HPDE6-E6E7 (cell line): ENCODE data around the gene DOCK3.

Source experiments
- DNase-seq: peaks from one replicate; pipeline ENCODE4 v3.0.0; 2011; ENCODE audit warnings: missing footprints; ENCODE audit errors: extremely low spot score

The DOCK3 gene

GRCh38 chr3:51328206-51328605, 653.5 kb downstream of the DOCK3 start:
- no peak for DNase-seq

DNA sequence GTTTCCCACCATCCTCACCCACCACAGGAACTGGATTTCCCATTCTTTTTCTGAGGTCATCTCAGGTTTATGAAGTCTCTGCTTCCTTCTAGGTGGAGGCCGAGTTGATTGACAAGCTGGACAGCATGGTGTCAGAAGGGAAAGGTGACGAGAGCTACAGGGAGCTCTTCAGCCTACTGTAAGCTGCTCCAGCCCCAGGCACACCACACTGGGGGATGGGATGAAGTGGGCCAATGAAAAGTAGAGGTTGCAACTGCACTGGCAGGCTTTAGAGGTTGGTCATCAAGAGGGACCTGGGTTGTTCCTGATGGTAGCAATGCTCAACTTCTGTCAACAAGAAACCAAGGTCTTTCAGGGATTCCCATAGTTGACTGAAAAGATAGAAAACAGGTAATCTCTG, 655.3 kb downstream of the DOCK3 start:
- DNase-seq: no peak

DNA sequence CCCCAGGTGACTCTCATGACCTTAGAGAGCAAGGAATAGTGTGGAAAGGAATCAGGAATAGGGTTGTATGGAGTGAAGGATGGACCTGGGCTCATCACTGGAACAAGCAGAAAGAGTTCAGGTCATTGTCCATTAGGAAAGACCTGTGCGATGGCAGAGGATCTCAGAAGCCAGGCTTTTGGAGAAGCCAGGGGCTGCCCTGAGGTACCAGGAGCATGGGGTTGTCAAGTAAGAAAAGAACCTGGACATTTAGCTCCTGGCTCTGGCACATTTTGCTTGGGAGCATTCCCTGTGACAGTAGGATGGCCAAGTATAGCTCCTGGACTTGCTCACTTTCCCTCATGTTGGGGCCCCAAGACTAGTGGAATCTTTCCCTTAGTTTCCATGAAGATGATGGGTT, 657.4 kb downstream of the DOCK3 start:
- no peak for DNase-seq

GRCh38 chr3:51333021-51333420, 658.3 kb downstream of the DOCK3 start:
- no peak for DNase-seq

DNA sequence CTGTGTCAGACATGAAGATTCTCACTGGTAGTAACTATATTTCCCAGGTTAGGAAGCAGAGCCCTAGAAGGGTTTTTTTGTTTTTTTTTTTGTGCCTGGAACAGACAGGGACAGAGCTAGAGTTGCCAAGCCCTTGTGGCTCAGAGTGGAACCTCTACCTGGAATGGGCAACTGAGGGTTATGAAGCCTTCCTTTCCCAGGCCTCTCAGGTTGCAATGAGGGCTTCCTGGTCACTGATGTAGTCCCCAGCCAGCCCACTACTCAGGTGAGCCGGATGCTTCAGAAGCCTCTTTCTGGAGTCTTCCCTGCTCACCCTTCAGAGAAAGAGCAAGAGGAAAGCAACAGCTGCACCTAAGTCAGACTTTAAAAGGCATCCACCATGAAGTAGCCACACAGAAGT, 661.5 kb downstream of the DOCK3 start:
- no peak for DNase-seq

- no peak for DNase-seq
Observed at GRCh38 chr3:51337666-51338065, 662.9 kb downstream of the DOCK3 start.

DNA sequence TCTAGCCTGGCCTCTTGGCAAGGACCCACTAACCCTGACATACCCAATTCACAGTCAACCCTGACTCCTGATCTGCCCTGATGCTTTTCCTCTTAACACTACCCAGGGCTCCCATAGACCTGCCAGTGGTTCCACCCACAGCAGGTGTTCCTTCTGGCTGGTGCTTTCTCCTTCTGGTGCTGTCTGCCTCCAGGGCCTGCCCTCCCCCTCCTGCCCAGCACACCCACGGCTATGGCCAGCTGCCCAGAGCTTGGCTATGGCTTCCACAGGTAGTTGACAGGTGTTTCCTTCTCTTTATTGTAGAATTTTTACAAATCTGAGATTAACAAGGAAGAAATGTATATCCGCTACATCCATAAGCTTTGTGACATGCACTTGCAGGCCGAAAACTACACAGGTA, 663.9 kb downstream of the DOCK3 start:
- DNase-seq: no peak

DNA sequence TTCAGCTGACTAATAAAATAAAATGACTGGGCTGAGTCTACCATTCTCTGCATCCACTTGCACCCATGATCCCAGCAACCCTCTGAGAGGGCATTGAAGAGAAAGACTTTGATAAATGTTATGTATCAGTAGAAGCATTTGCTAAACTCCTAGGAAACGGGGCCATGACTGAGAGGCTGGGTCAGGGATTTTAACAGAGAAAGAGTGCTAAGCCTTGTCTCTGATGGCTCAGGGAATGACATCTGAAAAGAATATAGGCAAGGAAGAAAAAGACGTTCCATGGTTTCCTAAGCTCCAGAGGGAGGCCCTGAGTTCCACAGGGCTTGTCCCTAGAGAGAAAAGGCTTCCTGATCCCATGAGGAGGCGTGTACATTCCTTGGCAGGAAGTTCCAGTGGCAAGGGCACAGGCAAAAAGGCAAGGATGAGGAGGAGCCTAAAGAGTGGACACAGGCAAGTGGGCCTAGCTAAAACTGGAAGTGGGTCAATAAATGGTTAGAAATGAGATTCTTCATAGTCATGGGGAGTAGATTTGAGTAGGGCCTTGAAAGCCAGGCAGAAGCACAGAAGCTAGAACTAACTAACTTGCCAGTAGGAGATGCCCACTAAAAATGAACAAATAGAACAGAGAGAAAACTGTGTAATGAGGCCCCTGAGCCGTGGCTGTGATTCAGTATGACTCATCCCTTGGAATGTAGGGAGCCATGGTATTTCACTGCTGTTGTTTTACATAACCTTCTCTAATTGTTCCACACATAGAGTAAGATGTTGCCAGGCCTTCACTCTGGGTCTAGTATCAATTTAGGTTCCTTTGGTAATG, 665.5 kb downstream of the DOCK3 start:
- DNase-seq: peak; percentile 49

GRCh38 chr3:51340989-51341636, 666.4 kb downstream of the DOCK3 start:
- no peak for DNase-seq

GRCh38 chr3:51343918-51344687, 669.4 kb downstream of the DOCK3 start:
- no peak for DNase-seq

GRCh38 chr3:51350751-51351150, 676.0 kb downstream of the DOCK3 start:
- DNase-seq: no peak

DNA sequence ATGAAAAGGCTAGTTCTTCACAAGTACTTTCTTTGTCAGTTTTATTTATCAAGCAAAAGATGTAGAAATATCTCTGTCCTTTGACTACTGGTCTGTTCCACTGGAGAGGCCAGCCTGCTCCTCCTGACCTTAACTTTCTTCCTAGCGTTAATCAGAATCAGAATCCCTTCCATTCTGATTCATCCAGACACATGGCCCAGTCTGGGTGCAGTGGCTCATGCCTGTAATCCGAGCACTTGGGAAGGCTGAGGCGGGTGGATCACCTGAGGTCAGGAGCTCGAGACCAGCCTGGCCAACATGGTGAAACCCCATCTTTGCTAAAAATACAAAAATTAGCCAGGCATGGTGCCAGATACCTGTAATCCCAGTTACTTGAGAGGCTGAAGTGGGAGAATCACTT, 678.4 kb downstream of the DOCK3 start:
- no peak for DNase-seq

- no peak for DNase-seq
Observed at GRCh38 chr3:51353691-51354090, 679.0 kb downstream of the DOCK3 start.

DNA sequence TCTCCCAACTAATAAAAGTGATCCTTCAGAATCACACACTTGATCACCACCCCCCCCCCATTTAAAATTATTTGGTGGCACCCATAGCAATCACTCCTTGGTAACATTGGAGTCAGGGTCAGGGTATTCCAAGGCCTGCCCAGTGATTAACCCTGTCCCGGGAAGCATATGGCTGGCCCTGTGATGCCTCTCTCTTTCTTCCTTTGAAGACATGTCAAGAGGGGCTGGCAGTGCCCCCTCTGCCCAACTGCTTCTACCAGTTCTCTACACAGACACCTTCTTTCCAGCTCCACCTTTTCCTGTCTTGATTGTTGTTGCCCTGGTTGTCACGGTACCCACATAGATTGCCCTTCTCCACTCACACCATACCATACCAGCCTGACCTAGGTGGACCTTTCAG, 679.4 kb downstream of the DOCK3 start:
- no peak for DNase-seq

GRCh38 chr3:51354731-51355615, 680.2 kb downstream of the DOCK3 start:
- no peak for DNase-seq

DNA sequence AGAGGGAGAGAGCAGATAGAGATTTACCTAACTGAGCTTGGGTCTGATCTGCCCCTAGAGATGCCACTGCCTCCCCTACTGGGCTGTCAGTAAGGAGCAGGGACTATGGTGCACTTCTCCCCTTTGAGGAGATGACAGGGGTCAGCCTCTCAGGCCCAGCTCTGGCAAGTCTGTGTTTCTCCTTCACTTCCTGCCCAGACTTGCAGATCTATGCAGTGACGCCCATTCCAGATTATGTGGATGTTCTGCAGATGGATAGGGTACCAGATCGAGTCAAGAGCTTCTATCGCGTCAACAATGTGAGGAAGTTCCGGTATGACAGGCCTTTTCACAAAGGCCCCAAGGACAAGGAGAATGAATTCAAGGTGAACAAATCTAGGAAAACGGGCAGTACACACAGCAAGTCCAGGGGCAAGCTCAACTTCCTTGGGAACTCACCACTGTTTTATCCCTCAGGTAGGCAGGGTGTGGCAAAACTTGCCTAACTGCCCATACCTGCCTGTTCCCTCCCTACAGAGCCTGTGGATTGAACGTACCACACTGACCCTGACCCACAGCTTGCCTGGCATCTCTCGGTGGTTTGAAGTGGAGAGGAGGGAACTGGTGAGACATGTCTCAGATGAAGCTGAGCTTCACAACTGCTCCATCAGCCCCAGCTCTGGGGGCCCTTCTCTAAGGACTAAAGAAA, 681.3 kb downstream of the DOCK3 start:
- no peak for DNase-seq

- no peak for DNase-seq
Observed at GRCh38 chr3:51357856-51358255, 683.1 kb downstream of the DOCK3 start.

GRCh38 chr3:51358981-51359380, 684.3 kb downstream of the DOCK3 start:
- no peak for DNase-seq

GRCh38 chr3:51360806-51361205, 686.1 kb downstream of the DOCK3 start:
- no peak for DNase-seq

DNA sequence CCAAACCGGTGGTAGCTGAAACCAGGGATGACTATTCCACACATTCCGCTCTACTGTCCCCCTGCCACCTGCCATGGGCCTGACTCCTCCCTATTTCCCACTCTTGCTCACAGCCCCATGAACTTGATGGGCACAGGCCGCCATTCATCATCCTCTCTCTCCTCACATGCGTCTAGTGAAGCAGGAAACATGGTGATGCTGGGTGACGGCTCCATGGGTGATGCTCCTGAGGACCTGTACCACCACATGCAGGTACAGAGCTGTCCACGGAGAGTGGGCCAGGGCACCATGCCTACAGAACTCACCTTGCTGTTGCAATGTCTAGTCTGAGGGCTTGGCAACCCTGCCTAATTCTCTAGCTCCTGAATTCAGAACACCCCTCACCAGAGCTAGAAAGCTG, 687.0 kb downstream of the DOCK3 start:
- no peak for DNase-seq

- DNase-seq: no peak
Observed at GRCh38 chr3:51362476-51362875, 687.7 kb downstream of the DOCK3 start.
